ENCODE results near the gene PPFIBP1.

- TF ChIP-seq RAD21 (IDR thresholded peaks at IDR 0.05 in 1 of 2, conservative IDR thresholded peaks at IDR 0.05 in 1 of 2; ENCODE audit: low read depth in 2 of 2, low read length in 2 of 2) (no peak), POLR2A (IDR thresholded peaks at IDR 0.05; ENCODE audit: control extremely low read depth in 1 of 2, low read depth in 2 of 2, low read length in 2 of 2) (no peak)
Measured at GRCh38 chr12:27517546-27517945, 6.5 kb upstream of the PPFIBP1 start.

Data from H1 (cell line).